ENCODE data around the gene SKP2. TPM values are rescaled to one million over a fixed set of nuclear protein-coding genes. Genes with fewer than 3 reads are reported as not detected.

Gene SKP2
- total RNA-seq, 1 donor = 31.5 TPM

- TF ChIP-seq CTCF (IDR thresholded peaks at IDR 0.05; ENCODE audit: insufficient read depth, low read length) = no peak
- H3K4me3 ChIP-seq (ENCODE audit: low read depth, low read length) = no peak overlapping the region
- no peak for DNase-seq (ENCODE audit: low read depth)
These were observed 75.1 kb downstream of the SKP2 start for GRCh38 chr5:36227046-36227445.

- no peak for DNase-seq (ENCODE audit: low read depth)
- TF ChIP-seq CTCF (IDR thresholded peaks at IDR 0.05; ENCODE audit: insufficient read depth, low read length) = no peak
- H3K4me3 ChIP-seq (ENCODE audit: low read depth, low read length) = no peak overlapping the region
These were observed 76.6 kb downstream of the SKP2 start for GRCh38 chr5:36228505-36228904.

GRCh38 chr5:36230151-36230790 is 78.4 kb downstream of the SKP2 start:
- H3K4me3 ChIP-seq (ENCODE audit: low read depth, low read length) = no peak overlapping the region
- TF ChIP-seq CTCF (IDR thresholded peaks at IDR 0.05; ENCODE audit: insufficient read depth, low read length) = no peak
- no peak for DNase-seq (ENCODE audit: low read depth)

GRCh38 chr5:36232533-36232932 is 80.6 kb downstream of the SKP2 start:
- no peak for DNase-seq (ENCODE audit: low read depth)
- H3K4me3 ChIP-seq (ENCODE audit: low read depth, low read length) = no peak overlapping the region
- TF ChIP-seq CTCF (IDR thresholded peaks at IDR 0.05; ENCODE audit: insufficient read depth, low read length) = no peak

Small RNA genes lying within 50 kb of the gene (small RNA-seq; reads per million reads assigned to genes)
- 1.1 reads per million, percentile 38 among the genes with 10 or more reads in this experiment for gene MIR580
- not detected for gene RNU6-1305P

Other genes with a start within 250 kb of the SKP2 start
- gene CAPSL, start 213.5 kb upstream of the SKP2 start, total RNA-seq (ENCODE audit: low replicate concordance) = not detected in 2 replicates
- not detected in 2 replicates for gene UGT3A1, start 160.7 kb upstream of the SKP2 start, total RNA-seq (ENCODE audit: low replicate concordance)
- gene UGT3A2, start 85.2 kb upstream of the SKP2 start, total RNA-seq (ENCODE audit: low replicate concordance) = not detected in 2 replicates
- 17.6 and 22.1 TPM in 2 replicates for gene LMBRD2, start 224 bp upstream of the SKP2 start, total RNA-seq (ENCODE audit: low replicate concordance)
- 29.7 and 109 TPM in 2 replicates for gene NADK2, start 89.8 kb downstream of the SKP2 start, total RNA-seq (ENCODE audit: low replicate concordance)
- 0.27 TPM in 1 of 2 replicates, not detected in the other for gene RANBP3L, start 149.8 kb downstream of the SKP2 start, total RNA-seq (ENCODE audit: low replicate concordance)